H1 (cell line): ENCODE results near the gene RCSD1.

ENCODE experiments used
- CBX8 ChIP-seq: fragments of 300-800, 300-1000 bp; sonication (generic); IDR thresholded peaks from 2 replicates; pipeline ENCODE4 v1.7.1; 2016; ENCODE audit warnings: low read depth, low read length, borderline replicate concordance
- GTF2F1 ChIP-seq: IDR thresholded peaks from 2 replicates; pipeline ENCODE4 v1.6.1; 2012; ENCODE audit warnings: low read depth, low read length, improper control_type of control experiment, borderline replicate concordance
- RFX5 ChIP-seq: IDR thresholded peaks from 2 replicates; pipeline ENCODE4 v1.6.1; 2011; ENCODE audit warnings: low read depth, low read length, improper control_type of control experiment, borderline replicate concordance
- SRF ChIP-seq: IDR thresholded peaks from 2 replicates; pipeline ENCODE4 v1.6.1; 2011; ENCODE audit warnings: mild to moderate bottlenecking, low read depth, low read length, moderate library complexity
- TAF1 ChIP-seq: IDR thresholded peaks from 2 replicates; pipeline ENCODE4 v1.6.1; 2011; ENCODE audit warnings: mild to moderate bottlenecking, low read depth, low read length
- TBP ChIP-seq: IDR thresholded peaks from 2 replicates; pipeline ENCODE4 v1.6.1; 2011; ENCODE audit warnings: low read depth, low read length, improper control_type of control experiment
- YY1 ChIP-seq: IDR thresholded peaks from 2 replicates; pipeline ENCODE4 v1.6.1; 2011; ENCODE audit warnings: low read depth, mild to moderate bottlenecking, low read length
- TF ChIP-seq, protein P1 (sequence below): IDR thresholded peaks from 2 replicates; pipeline ENCODE4 v1.6.1; 2011; ENCODE audit warnings: low read depth, mild to moderate bottlenecking, low read length; ENCODE audit not compliant: insufficient read depth
- TF ChIP-seq, protein P2 (sequence below): IDR thresholded peaks from 2 replicates; pipeline ENCODE4 v1.6.1; 2012; ENCODE audit warnings: inconsistent platforms

DNA sequence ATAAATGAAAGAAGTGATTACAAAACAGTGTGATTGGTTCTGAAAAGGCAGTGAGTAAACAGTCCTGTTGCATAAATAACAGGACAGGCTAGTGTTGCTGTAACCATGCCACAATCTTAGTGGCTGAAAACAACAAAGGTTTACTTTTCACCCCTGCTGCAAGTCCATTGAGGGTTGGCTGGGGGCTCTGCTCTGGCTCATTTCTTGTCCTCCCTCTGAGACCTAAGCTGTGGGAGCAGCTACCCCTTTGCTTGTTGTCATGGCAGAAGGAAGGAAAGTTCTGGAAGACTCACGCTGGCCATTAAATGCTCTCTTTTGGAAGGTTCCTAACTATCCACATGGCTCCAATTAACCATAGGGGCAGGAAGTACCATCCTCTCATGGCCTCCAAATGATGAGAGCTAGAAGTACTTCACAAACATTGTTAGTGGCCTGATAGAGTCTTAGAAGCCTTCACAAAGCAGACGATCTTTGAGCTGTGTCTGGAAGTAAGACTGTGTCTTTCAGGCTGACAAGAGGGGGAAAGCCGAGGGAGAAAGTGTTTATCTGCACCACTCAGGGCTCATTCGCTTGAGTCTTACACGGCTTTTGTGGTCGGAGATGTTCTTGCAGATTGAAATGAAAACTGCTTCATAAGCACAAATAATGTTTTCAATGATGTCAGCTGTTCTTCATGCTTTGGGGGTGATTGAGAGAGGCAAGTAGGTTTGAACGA lies 11.9 kb downstream of the RCSD1 start:
- TF ChIP-seq YY1 (no peak), CBX8 (no peak), SRF (no peak), TAF1 (no peak), TBP (no peak), GTF2F1 (no peak), RFX5 (no peak)
- TF ChIP-seq, protein P1, sequence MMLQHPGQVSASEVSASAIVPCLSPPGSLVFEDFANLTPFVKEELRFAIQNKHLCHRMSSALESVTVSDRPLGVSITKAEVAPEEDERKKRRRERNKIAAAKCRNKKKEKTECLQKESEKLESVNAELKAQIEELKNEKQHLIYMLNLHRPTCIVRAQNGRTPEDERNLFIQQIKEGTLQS = no peak
- TF ChIP-seq, protein P2, sequence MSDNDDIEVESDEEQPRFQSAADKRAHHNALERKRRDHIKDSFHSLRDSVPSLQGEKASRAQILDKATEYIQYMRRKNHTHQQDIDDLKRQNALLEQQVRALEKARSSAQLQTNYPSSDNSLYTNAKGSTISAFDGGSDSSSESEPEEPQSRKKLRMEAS = no peak
